Activated CD8-positive, alpha-beta T cell treated with anti-CD3 and anti-CD28 coated beads, Interleukin-2, amount 10 ng/mL, durations not matched to agents 7 days and 5 days (primary cell): ENCODE measurements around the gene DUS4L. TPM values are rescaled to one million over a fixed set of nuclear protein-coding genes. Genes with fewer than 3 reads are reported as not detected.

ENCODE experiments used
- ATAC-seq: fragments of 150-1000 bp; cut with Tn5 transposase; one replicate; pipeline ENCODE4 v1.10.0; 2021; ENCODE audit warnings: moderate library complexity
- CTCF ChIA-PET: fragments of 350-600 bp; sonication (Branson Sonifier 250); formaldehyde crosslinking; loops from one replicate; lab custom pipeline; 2021; ENCODE audit warnings: antibody characterized with exemption; lab: Charles Lee
- POLR2A ChIA-PET: fragments of 350-600 bp; sonication (Branson Sonifier 250); formaldehyde crosslinking; loops from one replicate; lab custom pipeline; 2021; ENCODE audit warnings: antibody characterized with exemption; lab: Charles Lee
- DNase-seq: peaks from one replicate; pipeline ENCODE4 v3.0.0-alpha.2; 2020
- H3K27ac Mint-ChIP-seq: one replicate; pipeline ENCODE4 v1.8.0; 2021; ENCODE audit warnings: mild to moderate bottlenecking, mixed read lengths
- H3K27me3 Mint-ChIP-seq: one replicate; pipeline ENCODE4 v1.8.0; 2021; ENCODE audit warnings: low read depth, mixed read lengths
- H3K36me3 Mint-ChIP-seq: one replicate; pipeline ENCODE4 v1.8.0; 2021; ENCODE audit warnings: low read depth, mixed read lengths
- H3K4me1 Mint-ChIP-seq: one replicate; pipeline ENCODE4 v1.8.0; 2021; ENCODE audit warnings: low read depth, mixed read lengths
- H3K4me3 Mint-ChIP-seq: one replicate; pipeline ENCODE4 v1.8.0; 2021; ENCODE audit warnings: mild to moderate bottlenecking, mixed read lengths
- H3K9me3 Mint-ChIP-seq: one replicate; pipeline ENCODE4 v1.8.0; 2022; ENCODE audit warnings: mixed read lengths; ENCODE audit not compliant: insufficient read depth
- total RNA-seq, 2 experiments: library from RNA; stranded (reverse); gene quantifications; one replicate each; pipeline ENCODE4 v1.2.3, GENCODE V29; 2021

Gene DUS4L
- total RNA-seq, 2 experiments from 2014 or later, result 10.3 to 11.1 TPM

DNA sequence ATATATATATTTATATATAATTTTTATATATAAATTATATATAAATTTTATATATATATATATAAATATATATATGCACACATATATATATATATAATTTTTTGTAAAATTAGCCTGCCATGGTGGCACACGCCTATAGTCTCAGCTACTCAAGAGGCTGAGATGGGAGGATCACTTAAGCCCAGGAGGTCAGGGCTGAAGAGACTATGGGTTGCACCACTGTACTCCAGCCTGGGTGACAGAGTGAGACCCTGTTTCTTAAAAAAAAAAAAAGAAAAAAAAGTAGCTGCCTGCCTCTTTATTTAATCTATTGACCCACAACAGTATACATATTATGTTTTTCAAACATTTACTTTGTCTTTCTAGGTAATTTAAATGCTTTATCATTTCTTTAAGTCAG lies 35.5 kb downstream of the DUS4L start:
- CTCF ChIA-PET, result interaction anchor here (1.7 kb wide), 1 partner anchor 144 kb away, joined by 6 read pairs; the partner anchor contains the start of gene CBLL1
- no peaks in the 10 kb centered on the region for H3K9me3 Mint-ChIP-seq
- H3K36me3 Mint-ChIP-seq, result peaks cover 30% of the 10 kb centered on the region
- H3K4me3 Mint-ChIP-seq, result no peak overlapping the region
- ATAC-seq (no peak), DNase-seq (no peak)
- no peak overlapping the region for H3K27ac Mint-ChIP-seq
- POLR2A ChIA-PET, result no interaction called here
- H3K27me3 Mint-ChIP-seq, result no peaks in the 10 kb centered on the region
- no peaks in the 10 kb centered on the region for H3K4me1 Mint-ChIP-seq

DNA sequence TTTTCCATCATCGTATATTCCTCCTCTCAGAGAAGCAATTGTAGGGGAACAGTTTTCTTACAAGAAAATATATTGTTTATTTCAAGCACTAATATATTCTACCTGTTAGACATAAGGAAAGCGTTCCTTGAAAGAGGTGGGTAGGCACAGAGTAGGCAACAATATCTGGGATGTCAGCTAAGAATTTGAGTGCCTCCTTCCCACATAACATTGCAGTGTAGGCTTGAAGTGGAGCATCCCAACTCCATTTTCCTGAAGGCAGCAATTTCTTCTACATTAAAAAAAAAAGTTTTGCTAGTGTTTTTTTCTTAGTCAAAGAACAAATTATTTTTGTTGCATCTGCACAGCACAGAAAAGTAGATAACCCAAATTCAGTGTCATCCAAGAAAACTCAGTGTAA lies 37.0 kb downstream of the DUS4L start:
- H3K36me3 Mint-ChIP-seq, result peaks cover 30% of the 10 kb centered on the region
- ChIA-PET POLR2A (no interaction called here), CTCF (interaction anchor here (1.7 kb wide), 1 partner anchor 143 kb away, joined by 6 read pairs; the partner anchor contains the start of gene CBLL1)
- ATAC-seq, result no peak
- no peaks in the 10 kb centered on the region for H3K4me1 Mint-ChIP-seq
- no peak overlapping the region for H3K4me3 Mint-ChIP-seq
- H3K9me3 Mint-ChIP-seq, result no peaks in the 10 kb centered on the region
- H3K27me3 Mint-ChIP-seq, result no peaks in the 10 kb centered on the region
- H3K27ac Mint-ChIP-seq, result no peak overlapping the region
- DNase-seq, result no peak

GRCh38 chr7:107605218-107605815 lies 41.5 kb downstream of the DUS4L start:
- no peak for ATAC-seq
- Mint-ChIP-seq H3K27me3 (no peaks in the 10 kb centered on the region), H3K4me1 (no peaks in the 10 kb centered on the region), H3K36me3 (peaks cover 20% of the 10 kb centered on the region), H3K9me3 (no peaks in the 10 kb centered on the region), H3K4me3 (no peak overlapping the region), H3K27ac (no peak overlapping the region)
- no peak for DNase-seq
- POLR2A ChIA-PET, result no interaction called here
- CTCF ChIA-PET, result no interaction called here

DNA sequence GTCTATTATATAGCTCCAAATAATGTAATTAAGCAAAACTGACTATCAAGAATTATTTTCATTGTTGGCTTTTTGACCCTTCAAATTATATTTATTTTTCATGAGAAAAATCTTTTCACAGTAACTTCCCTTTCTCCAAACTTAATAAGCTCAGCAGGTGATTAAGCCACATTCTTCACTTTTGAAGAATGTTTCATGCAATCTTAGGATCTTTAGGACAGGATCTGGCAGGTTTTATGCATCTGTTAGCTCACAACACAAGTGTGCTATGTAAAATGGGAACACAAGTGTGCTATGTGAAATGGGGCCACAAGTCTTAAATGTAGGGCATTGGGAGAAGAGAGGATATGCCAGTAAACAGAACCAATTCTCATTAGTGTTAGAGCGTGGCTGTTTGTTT lies 42.5 kb downstream of the DUS4L start:
- ChIA-PET POLR2A (no interaction called here), CTCF (interaction anchor here (1.5 kb wide), 1 partner anchor 55 kb away, joined by 3 read pairs; no protein-coding TSS in a partner anchor)
- ATAC-seq (no peak), DNase-seq (no peak)
- Mint-ChIP-seq H3K27ac (no peak overlapping the region), H3K27me3 (no peaks in the 10 kb centered on the region), H3K4me1 (no peaks in the 10 kb centered on the region), H3K36me3 (peaks cover 17% of the 10 kb centered on the region), H3K9me3 (no peaks in the 10 kb centered on the region), H3K4me3 (no peak overlapping the region)

- ChIA-PET CTCF (interaction anchor here (2.2 kb wide), 1 partner anchor 10 kb away, joined by 5 read pairs; no protein-coding TSS in a partner anchor), POLR2A (interaction anchor here (1.4 kb wide), 1 partner anchor 9 kb away, joined by 3 read pairs; no protein-coding TSS in a partner anchor)
- Mint-ChIP-seq H3K27me3 (no peaks in the 10 kb centered on the region), H3K27ac (no peak overlapping the region), H3K4me3 (no peak overlapping the region), H3K36me3 (peaks cover 31% of the 10 kb centered on the region), H3K9me3 (no peaks in the 10 kb centered on the region), H3K4me1 (peaks cover 13% of the 10 kb centered on the region)
- ATAC-seq, result no peak
- no peak for DNase-seq
Measured at GRCh38 chr7:107609811-107610261, 46.1 kb downstream of the DUS4L start.

DNA sequence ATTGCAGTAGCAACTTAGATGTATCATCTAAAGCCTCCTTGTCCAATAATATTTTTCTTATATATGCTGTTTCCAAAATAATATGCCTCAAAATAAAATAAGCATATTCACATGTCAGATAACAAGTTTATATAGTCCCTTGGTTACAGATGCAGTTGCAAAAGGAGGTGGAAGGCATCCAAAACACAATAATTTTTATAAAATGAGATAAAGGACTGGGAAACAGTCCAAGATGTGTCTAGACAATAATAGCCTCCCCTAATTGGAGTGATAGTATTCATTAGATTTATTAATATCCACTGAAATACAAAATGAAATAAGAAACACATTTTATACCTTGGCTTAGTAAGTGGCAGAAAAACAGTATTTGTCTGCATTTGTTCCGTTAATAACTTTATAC lies 46.6 kb downstream of the DUS4L start:
- Mint-ChIP-seq H3K36me3 (peaks cover 32% of the 10 kb centered on the region), H3K4me1 (peaks cover 18% of the 10 kb centered on the region), H3K9me3 (no peaks in the 10 kb centered on the region), H3K27me3 (no peaks in the 10 kb centered on the region), H3K27ac (no peak overlapping the region), H3K4me3 (no peak overlapping the region)
- DNase-seq (no peak), ATAC-seq (no peak)
- POLR2A ChIA-PET, result interaction anchor here (1.4 kb wide), 1 partner anchor 8 kb away, joined by 3 read pairs; no protein-coding TSS in a partner anchor
- CTCF ChIA-PET, result interaction anchor here (2.2 kb wide), 1 partner anchor 9 kb away, joined by 5 read pairs; no protein-coding TSS in a partner anchor

- H3K9me3 Mint-ChIP-seq, result no peaks in the 10 kb centered on the region
- no peaks in the 10 kb centered on the region for H3K27me3 Mint-ChIP-seq
- H3K4me3 Mint-ChIP-seq, result no peak overlapping the region
- peaks cover 28% of the 10 kb centered on the region for H3K4me1 Mint-ChIP-seq
- H3K36me3 Mint-ChIP-seq, result peaks cover 44% of the 10 kb centered on the region
- POLR2A ChIA-PET, result no interaction called here
- CTCF ChIA-PET, result no interaction called here
- no peak overlapping the region for H3K27ac Mint-ChIP-seq
- no peak for DNase-seq
- ATAC-seq, result no peak
Measured at GRCh38 chr7:107613439-107613838, 49.7 kb downstream of the DUS4L start.

DNA sequence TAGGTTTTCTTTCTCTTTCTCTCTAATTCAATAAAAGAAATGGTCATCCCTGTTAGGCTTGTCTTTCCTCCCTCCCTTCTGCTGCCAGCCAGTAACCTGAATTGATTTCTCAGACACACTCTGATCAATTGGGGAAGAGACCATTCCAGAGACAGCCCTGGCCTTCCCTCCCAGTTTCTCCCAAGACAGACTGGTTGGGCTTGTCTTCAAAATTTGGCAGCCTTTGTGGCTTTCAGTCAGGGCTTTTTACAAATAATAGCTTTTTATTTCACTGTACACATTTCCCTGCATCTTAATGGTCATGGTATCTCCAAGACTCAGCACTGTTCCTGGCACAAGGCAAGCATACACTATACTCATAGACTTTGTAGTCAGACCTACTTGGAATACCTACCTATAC lies 50.2 kb downstream of the DUS4L start:
- Mint-ChIP-seq H3K36me3 (peaks cover 42% of the 10 kb centered on the region), H3K4me3 (no peak overlapping the region), H3K27ac (no peak overlapping the region), H3K27me3 (no peaks in the 10 kb centered on the region), H3K4me1 (peaks cover 28% of the 10 kb centered on the region), H3K9me3 (no peaks in the 10 kb centered on the region)
- ChIA-PET CTCF (no interaction called here), POLR2A (no interaction called here)
- DNase-seq (no peak), ATAC-seq (no peak)

DNA sequence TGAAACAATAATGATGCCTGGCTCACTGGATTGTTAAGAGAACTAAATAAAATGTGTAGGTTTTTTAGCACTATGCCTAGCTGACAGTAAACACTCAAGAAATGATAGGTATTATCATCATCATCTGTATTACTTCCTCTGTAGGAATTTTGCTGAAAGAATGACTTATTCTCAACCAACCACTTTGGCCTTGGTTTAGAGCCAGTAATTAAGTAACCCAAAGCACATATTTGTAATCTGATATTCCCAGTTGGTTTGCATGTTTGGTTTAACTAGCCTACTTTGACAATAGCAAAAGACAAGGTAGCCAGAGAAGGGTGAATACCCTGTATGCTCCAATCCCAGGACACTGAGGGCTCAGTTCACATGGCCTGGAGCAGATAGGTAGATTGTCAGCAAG lies 50.7 kb downstream of the DUS4L start:
- H3K36me3 Mint-ChIP-seq, result peaks cover 41% of the 10 kb centered on the region
- peaks cover 28% of the 10 kb centered on the region for H3K4me1 Mint-ChIP-seq
- H3K27ac Mint-ChIP-seq, result no peak overlapping the region
- no peak overlapping the region for H3K4me3 Mint-ChIP-seq
- no peak for DNase-seq
- no peaks in the 10 kb centered on the region for H3K27me3 Mint-ChIP-seq
- CTCF ChIA-PET, result no interaction called here
- POLR2A ChIA-PET, result no interaction called here
- no peak for ATAC-seq
- no peaks in the 10 kb centered on the region for H3K9me3 Mint-ChIP-seq

DNA sequence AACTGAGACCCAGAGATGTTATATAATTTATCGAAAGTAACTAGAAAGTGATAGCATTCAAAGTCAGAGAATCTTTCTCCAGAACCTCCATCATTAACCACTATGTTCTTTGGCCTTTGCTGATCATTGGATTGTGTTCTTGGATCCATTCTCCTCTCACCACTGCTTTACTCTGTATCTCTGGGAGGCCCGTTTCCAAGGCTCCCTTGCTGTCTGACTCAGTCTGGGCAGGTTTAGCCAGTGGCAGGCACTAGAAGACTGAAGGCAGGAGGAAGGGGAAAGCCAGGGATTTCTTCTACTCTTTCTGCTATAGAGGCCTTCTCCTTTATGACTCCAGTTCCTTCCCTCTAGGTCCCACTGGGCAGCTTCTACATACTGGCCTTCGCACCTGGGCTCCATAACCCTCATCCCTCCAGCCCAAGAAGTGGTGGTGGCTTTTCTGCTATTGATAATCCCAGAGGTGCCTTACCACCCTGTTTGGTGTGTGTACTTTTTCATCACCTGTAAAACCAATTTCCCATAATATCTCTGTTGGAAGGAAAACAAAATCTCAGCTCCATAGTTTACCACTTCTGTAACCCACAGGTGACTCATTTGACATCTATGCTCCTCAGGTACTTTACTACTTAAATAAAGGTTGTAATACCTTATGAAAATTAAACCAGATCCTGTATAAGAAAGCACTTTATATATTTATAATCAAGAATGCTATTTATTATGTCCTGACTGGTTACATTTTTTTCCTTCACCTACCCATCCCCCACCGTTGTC lies 52.3 kb downstream of the DUS4L start:
- peaks cover 28% of the 10 kb centered on the region for H3K4me1 Mint-ChIP-seq
- DNase-seq (no peak), ATAC-seq (no peak)
- H3K27ac Mint-ChIP-seq, result no peak overlapping the region
- no peak overlapping the region for H3K4me3 Mint-ChIP-seq
- ChIA-PET CTCF (interaction anchor here (1.6 kb wide), 1 partner anchor 153 kb away, joined by 4 read pairs; no protein-coding TSS in a partner anchor), POLR2A (no interaction called here)
- no peaks in the 10 kb centered on the region for H3K9me3 Mint-ChIP-seq
- peaks cover 41% of the 10 kb centered on the region for H3K36me3 Mint-ChIP-seq
- no peaks in the 10 kb centered on the region for H3K27me3 Mint-ChIP-seq

DNA sequence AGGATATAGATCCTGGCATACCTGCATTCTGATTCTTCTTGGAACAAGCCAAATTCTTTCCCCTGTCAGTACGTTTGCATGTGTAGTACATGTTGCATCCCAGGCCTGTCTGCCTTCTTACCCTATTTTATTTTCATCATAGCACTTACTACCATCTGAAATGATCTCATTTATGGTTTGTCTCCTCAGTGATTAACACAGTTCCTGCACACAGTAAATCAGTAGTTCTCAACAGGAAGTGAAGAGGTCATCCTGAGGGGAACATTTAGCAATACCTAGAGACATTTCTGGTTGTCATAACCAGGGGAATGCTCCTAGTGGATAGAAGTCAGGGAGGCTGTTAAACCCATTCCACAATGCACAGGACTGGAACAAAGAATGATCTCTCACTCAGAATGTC lies 58.7 kb downstream of the DUS4L start:
- Mint-ChIP-seq H3K36me3 (peaks cover 7% of the 10 kb centered on the region), H3K9me3 (peaks cover 3% of the 10 kb centered on the region), H3K4me3 (no peak overlapping the region), H3K27me3 (no peaks in the 10 kb centered on the region), H3K4me1 (no peaks in the 10 kb centered on the region), H3K27ac (no peak overlapping the region)
- DNase-seq, result no peak
- peak; percentile 36 for ATAC-seq
- ChIA-PET POLR2A (no interaction called here), CTCF (no interaction called here)

DNA sequence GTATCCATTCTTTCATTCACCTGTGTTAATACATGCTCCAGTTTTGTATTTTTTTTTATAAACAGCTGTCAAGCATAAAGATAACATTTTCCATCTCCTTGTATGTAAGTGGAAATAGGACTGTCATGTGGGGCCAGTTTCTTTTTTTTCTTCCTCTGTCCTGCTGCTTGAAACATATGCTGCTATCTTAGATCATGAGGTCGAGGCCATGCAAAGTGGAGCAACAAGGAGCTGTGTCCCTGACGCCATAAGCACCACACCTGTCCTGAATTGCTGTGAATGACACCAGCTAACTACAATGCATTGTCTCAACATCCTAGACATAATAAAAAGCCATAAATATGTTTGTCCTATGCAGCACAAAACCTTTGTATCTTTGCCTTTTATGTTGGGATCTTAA lies 59.1 kb downstream of the DUS4L start:
- peaks cover 7% of the 10 kb centered on the region for H3K36me3 Mint-ChIP-seq
- ATAC-seq, result peak; percentile 30
- DNase-seq, result no peak
- no peak overlapping the region for H3K27ac Mint-ChIP-seq
- no peaks in the 10 kb centered on the region for H3K27me3 Mint-ChIP-seq
- no peak overlapping the region for H3K4me3 Mint-ChIP-seq
- peaks cover 3% of the 10 kb centered on the region for H3K9me3 Mint-ChIP-seq
- POLR2A ChIA-PET, result no interaction called here
- CTCF ChIA-PET, result no interaction called here
- no peaks in the 10 kb centered on the region for H3K4me1 Mint-ChIP-seq
